Measurements from ENCODE around the gene WWOX. TPM values are rescaled to one million over a fixed set of nuclear protein-coding genes. Genes with fewer than 3 reads are reported as not detected.
"Not testable (repeated sequence)": the region's sequence is repeated elsewhere in the genome, so short reads cannot be mapped to it uniquely, and the experiment has no call there.

Gene WWOX
- total RNA-seq, 1 donor from 2014 or later, result 17.8 TPM

DNA sequence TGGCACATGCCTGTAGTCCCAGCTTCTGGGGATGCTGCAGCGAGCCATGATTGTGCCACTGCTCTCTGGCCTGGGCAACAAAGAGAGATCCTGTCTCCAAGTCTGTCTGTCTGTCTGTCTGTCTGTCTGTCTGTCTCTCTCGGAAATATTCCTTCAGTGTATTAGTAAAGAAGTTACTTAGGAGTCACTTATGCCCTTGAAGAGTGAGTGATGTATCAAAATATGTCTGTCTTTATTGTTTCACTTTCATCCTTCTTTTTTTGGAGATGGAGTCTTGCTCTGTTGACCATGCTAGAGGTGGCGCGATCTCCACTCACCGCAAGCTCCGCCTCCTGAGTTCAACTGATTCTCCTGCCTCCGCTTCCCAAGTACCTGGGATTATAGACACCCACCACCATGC, 410.5 kb downstream of the WWOX start:
- no peak overlapping the region for H3K4me3 Mint-ChIP-seq
- H3K27ac Mint-ChIP-seq, result no peak overlapping the region

DNA sequence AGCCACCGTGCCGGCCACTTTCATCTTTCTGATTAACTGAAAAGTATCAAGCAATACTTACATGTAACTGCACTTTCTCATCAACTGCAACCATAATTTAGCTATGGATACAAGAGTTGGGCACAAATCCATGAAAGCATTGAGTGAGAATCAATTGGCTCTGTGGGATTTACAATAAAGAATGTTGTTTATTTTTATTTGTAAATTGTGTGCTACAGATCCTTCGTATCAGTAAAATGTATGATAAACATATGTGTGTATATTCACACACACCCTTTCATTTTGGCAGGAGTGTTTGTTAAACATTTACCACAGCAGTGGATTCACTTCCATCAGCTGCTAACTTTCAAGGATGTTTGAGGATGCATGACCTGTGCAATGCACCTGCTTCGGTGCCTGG, 411.0 kb downstream of the WWOX start:
- Mint-ChIP-seq H3K36me3 (ENCODE audit: low read depth) (no peaks in the 10 kb centered on the region), H3K4me3 (no peak overlapping the region), H3K9me3 (no peaks in the 10 kb centered on the region), H3K27ac (no peak overlapping the region), H3K4me1 (ENCODE audit: low read depth) (no peaks in the 10 kb centered on the region), H3K27me3 (ENCODE audit: insufficient read depth) (no peaks in the 10 kb centered on the region)
- intact Hi-C loops (cut with micrococcal nuclease), result no loop called here
- no peak for DNase-seq (ENCODE audit: low spot score)

More for the DNA sequence above, 410.5 kb downstream of the WWOX start:
- DNase-seq (ENCODE audit: low spot score), result no peak
- no peaks in the 10 kb centered on the region for H3K27me3 Mint-ChIP-seq (ENCODE audit: insufficient read depth)
- no peaks in the 10 kb centered on the region for H3K36me3 Mint-ChIP-seq (ENCODE audit: low read depth)
- H3K9me3 Mint-ChIP-seq, result no peaks in the 10 kb centered on the region
- H3K4me1 Mint-ChIP-seq (ENCODE audit: low read depth), result no peaks in the 10 kb centered on the region
- intact Hi-C loops (cut with micrococcal nuclease), result no loop called here

DNA sequence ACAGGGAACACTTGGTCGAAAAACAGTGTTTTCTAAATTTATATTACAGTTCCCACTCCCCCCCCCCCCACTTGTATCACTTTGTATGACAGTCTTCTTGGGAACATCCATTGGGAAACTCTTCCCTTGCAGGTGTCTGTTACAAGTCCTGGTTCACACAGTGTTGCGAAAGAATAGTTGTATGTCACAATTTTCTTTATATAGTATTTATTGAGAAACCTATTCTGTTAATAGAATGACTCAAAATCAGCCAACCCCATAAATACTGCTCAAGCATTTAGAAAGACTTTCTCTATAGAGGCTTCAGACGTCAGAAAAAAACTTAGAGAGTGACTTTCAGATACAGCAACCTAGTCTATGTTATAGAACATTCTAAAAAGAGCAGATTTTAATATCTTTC, 414.4 kb downstream of the WWOX start:
- Mint-ChIP-seq H3K4me3 (no peak overlapping the region), H3K4me1 (ENCODE audit: low read depth) (no peaks in the 10 kb centered on the region), H3K27ac (no peak overlapping the region), H3K36me3 (ENCODE audit: low read depth) (no peaks in the 10 kb centered on the region), H3K27me3 (ENCODE audit: insufficient read depth) (no peaks in the 10 kb centered on the region), H3K9me3 (no peaks in the 10 kb centered on the region)
- DNase-seq (ENCODE audit: low spot score), result no peak
- intact Hi-C loops (cut with micrococcal nuclease), result no loop called here

DNA sequence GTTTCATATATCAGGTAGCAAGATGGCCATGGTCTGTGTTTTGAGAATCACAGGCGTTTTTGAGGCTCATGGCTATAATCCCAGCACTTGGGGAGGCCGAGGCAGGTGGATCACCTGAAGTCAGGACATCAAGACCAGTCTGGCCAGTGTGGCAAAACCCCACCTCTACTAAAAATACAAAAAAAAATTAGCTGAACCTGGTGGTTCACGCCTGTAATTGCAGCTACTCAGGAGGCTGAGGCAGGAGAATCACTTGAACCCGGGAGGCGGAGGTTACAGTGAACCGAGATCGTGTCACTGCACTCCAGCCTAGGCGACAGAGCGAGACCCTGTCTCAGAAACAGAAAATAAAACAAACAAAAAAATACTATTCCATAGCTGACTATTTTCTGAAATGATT, 415.4 kb downstream of the WWOX start:
- H3K27ac Mint-ChIP-seq; DNase-seq (ENCODE audit: low spot score); H3K36me3 Mint-ChIP-seq (ENCODE audit: low read depth); H3K4me1 Mint-ChIP-seq (ENCODE audit: low read depth); intact Hi-C loops (cut with micrococcal nuclease); H3K9me3 Mint-ChIP-seq; H3K4me3 Mint-ChIP-seq; H3K27me3 Mint-ChIP-seq (ENCODE audit: insufficient read depth): not testable (repeated sequence)

DNA sequence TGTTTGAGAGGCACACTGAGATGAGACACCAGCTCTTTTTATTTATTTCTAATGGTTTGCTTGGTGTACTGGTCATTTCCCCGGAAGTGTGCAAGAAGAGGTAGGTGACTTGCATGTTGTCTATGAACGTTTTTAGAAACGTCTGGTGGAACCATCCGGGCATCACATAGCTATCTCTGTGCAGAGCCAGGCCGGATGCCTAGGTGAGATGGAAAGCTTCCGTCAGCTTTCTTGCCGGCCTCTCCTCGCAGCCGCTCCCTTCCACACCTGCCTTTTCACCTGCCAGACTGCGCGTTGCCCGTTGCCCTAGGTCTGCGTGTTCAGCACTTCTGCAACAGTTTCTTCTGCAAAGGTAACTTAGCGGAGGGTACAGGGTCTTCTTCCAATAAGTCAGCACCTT, 416.0 kb downstream of the WWOX start:
- H3K27me3 Mint-ChIP-seq (ENCODE audit: insufficient read depth), result no peaks in the 10 kb centered on the region
- H3K9me3 Mint-ChIP-seq, result no peaks in the 10 kb centered on the region
- no peak overlapping the region for H3K27ac Mint-ChIP-seq
- DNase-seq (ENCODE audit: low spot score), result no peak
- intact Hi-C loops (cut with micrococcal nuclease), result no loop called here
- H3K4me3 Mint-ChIP-seq, result no peak overlapping the region
- H3K36me3 Mint-ChIP-seq (ENCODE audit: low read depth), result no peaks in the 10 kb centered on the region
- H3K4me1 Mint-ChIP-seq (ENCODE audit: low read depth), result no peaks in the 10 kb centered on the region

DNA sequence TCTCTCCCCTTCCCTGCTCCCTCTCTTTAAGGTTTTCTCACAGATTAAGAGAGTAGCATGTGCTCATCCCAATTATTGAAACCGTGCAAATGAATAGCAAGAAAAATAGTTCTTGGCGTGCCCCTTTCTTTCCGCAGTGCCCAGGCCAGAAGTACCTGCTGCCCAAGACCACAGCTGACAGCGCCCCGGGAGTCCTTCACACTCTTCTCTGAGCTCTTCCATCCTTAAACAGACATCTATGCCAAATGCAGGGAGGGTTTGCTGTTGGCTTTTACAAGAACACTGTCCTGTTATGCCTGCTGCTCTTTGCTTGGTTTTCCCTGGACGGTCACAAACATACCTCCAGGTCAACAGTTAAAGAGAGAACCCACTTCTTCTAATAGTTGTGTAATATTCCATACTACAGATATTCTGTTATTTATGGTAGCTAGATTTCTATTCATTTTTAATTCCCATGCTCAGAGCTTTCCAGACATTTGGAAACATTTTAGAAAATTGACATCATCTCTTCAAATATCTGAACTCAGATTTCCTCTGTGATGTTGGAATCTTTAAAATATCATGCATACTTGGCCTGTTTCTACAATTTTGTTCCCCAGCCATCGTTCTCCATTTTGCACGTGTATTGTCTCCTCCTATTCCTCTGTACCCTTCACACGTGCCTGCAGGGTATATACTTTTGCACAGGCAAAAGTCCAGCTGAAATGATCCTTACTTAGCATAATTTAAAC, 416.7 kb downstream of the WWOX start:
- DNase-seq (ENCODE audit: low spot score), result no peak
- Mint-ChIP-seq H3K27me3 (ENCODE audit: insufficient read depth) (no peaks in the 10 kb centered on the region), H3K9me3 (no peaks in the 10 kb centered on the region), H3K4me3 (no peak overlapping the region), H3K27ac (no peak overlapping the region), H3K4me1 (ENCODE audit: low read depth) (no peaks in the 10 kb centered on the region), H3K36me3 (ENCODE audit: low read depth) (no peaks in the 10 kb centered on the region)
- intact Hi-C loops (cut with micrococcal nuclease), result no loop called here

DNA sequence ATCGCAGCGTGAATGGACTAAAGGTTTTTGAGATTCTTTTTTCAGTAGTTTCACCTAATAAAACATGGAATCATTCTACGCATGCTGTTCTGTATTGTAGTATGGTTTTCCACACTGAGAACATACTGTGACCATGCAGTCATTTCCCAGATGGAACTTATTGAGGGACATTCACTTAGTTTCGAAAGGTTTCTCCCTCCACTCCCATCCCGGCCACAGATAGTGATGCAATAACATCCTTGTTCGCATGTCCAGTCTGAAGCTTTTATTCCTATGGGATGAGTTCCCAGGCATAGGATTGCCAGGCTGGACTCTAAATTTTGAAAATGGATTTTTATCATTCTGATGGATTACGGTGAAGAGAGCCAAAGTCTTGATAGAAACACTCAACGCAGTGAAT, 420.4 kb downstream of the WWOX start:
- Mint-ChIP-seq H3K9me3 (no peaks in the 10 kb centered on the region), H3K4me3 (no peak overlapping the region), H3K27me3 (ENCODE audit: insufficient read depth) (no peaks in the 10 kb centered on the region), H3K27ac (no peak overlapping the region), H3K36me3 (ENCODE audit: low read depth) (no peaks in the 10 kb centered on the region), H3K4me1 (ENCODE audit: low read depth) (no peaks in the 10 kb centered on the region)
- intact Hi-C loops (cut with micrococcal nuclease), result no loop called here
- DNase-seq (ENCODE audit: low spot score), result no peak

DNA sequence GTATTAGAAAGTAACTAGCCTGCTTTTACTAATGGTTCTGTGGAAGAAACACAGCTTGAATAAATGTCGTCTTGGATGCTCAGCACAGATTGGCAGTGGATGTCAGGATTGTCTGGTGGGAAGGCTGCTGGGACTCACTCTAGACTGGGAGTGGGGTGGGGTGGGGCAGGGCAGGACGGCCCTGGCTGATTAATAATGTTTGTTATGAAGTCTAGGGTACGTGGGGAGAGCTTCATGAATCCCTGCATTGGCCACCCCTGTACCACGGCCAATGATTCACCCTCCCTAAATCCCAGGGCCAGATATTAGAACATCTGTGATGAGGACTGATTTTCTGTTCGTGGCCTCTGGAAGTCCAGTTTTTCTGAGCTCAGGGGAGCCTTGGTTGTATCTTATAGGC, 421.0 kb downstream of the WWOX start:
- H3K36me3 Mint-ChIP-seq (ENCODE audit: low read depth), result no peaks in the 10 kb centered on the region
- no peak for DNase-seq (ENCODE audit: low spot score)
- intact Hi-C loops (cut with micrococcal nuclease), result no loop called here
- no peak overlapping the region for H3K27ac Mint-ChIP-seq
- H3K9me3 Mint-ChIP-seq, result no peaks in the 10 kb centered on the region
- no peak overlapping the region for H3K4me3 Mint-ChIP-seq
- no peaks in the 10 kb centered on the region for H3K4me1 Mint-ChIP-seq (ENCODE audit: low read depth)
- H3K27me3 Mint-ChIP-seq (ENCODE audit: insufficient read depth), result no peaks in the 10 kb centered on the region

DNA sequence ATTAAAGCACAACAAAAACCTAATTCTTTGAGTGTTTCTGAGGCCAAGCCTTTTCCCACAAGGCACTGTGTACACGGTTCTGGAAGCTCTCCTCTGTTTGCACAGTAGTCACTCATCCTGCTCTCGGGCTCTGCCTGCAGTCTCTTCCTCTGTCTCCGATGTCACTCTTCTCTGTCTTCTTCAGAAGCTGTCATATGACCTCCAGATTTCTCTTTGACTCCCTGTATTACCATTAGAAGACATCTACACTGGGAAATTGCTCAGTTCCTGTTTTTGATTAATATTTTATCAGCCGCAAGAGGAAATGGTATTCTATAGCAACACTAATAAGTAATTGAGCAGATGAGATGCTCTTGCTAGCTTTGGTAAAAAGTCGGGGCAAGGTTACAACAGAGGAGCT, 422.9 kb downstream of the WWOX start:
- no peak for DNase-seq (ENCODE audit: low spot score)
- H3K4me1 Mint-ChIP-seq (ENCODE audit: low read depth), result no peaks in the 10 kb centered on the region
- intact Hi-C loops (cut with micrococcal nuclease), result no loop called here
- H3K27ac Mint-ChIP-seq, result no peak overlapping the region
- H3K27me3 Mint-ChIP-seq (ENCODE audit: insufficient read depth), result no peaks in the 10 kb centered on the region
- no peaks in the 10 kb centered on the region for H3K36me3 Mint-ChIP-seq (ENCODE audit: low read depth)
- no peak overlapping the region for H3K4me3 Mint-ChIP-seq
- no peaks in the 10 kb centered on the region for H3K9me3 Mint-ChIP-seq

DNA sequence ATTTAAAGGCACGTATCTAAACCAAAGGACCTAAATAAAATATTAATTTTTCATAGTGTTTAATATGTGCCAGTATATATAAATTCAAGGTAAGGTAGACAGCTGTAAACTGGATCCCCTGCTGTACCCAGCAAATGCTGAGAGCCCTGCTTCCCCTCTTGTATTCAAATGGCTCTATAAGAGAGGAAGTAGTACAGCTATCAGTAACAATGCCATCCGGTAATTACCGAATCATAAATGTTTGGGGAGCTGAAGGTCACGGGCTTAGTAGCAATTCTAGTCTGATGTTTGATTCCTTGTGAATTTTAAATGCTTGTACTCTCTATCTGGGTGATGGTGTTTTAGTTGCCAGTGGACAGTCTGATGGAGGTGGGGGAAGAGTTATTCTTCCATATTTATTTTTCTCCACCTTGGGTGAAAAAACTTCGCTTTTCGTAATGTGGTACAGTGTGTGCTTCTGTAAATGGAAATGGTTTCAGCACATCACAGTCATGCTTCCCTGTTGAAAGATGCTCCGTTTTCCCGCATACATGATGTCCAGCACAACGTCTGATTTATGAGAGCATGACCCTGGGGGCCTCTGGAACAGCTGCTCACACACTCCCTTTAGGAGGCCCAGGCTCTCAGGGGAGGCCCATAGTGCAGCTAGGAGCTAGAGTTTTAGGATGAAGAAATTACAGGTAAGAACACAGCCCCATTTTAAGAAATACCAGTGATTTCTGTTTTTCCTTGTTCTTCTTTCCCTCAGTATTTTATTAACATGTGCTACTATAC, 423.9 kb downstream of the WWOX start:
- H3K27ac Mint-ChIP-seq, result no peak overlapping the region
- no peak overlapping the region for H3K4me3 Mint-ChIP-seq
- no peak for DNase-seq (ENCODE audit: low spot score)
- H3K9me3 Mint-ChIP-seq, result no peaks in the 10 kb centered on the region
- H3K36me3 Mint-ChIP-seq (ENCODE audit: low read depth), result no peaks in the 10 kb centered on the region
- no peaks in the 10 kb centered on the region for H3K4me1 Mint-ChIP-seq (ENCODE audit: low read depth)
- no peaks in the 10 kb centered on the region for H3K27me3 Mint-ChIP-seq (ENCODE audit: insufficient read depth)
- intact Hi-C loops (cut with micrococcal nuclease), result no loop called here

DNA sequence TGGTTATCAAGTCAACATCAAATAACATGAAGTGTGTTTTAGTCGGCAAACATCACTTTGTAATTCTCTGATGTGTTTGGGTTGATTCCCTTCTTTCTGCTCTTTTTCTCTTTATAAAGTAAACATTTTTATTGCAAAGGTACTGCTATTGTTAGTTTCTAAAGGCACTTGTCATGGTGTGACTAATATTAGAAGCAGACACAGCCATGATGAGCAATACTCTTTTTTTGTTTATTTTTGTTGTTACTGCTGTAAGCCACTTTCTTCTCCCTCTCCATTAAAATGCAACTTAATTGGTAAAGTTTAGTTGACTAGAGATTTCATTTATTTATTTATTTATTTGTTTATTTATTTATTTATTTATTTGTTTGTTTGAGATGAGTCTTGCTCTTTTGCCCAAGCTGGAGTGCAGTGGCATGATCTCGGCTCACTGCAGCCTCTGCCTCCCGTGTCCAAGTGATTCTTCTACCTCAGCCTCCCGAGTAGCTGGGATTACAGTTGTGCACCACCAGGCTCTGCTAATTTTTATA, 424.7 kb downstream of the WWOX start:
- intact Hi-C loops (cut with micrococcal nuclease), result no loop called here

DNA sequence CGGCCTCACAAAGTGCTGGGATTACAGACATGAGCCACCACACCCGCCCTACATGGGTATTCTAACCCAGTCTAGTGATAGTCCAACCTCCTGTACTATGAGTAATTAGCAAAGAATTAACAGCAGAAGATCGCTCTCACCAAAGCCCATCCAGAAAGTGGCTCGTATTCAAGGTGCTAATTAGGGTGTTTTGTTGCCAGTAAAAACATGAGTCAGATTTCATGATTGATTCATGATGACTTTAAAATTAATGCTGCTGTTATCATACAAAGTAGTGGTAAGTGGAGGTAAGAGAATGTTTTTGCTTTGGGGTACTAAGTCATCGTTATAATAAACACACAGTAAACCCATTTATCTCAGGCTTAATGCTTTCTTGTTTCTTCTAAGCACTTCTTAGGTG, 428.8 kb downstream of the WWOX start:
- Mint-ChIP-seq H3K27me3 (ENCODE audit: insufficient read depth) (no peaks in the 10 kb centered on the region), H3K27ac (no peak overlapping the region), H3K4me3 (no peak overlapping the region), H3K36me3 (ENCODE audit: low read depth) (no peaks in the 10 kb centered on the region), H3K4me1 (ENCODE audit: low read depth) (no peaks in the 10 kb centered on the region), H3K9me3 (no peaks in the 10 kb centered on the region)
- intact Hi-C loops (cut with micrococcal nuclease), result no loop called here
- no peak for DNase-seq (ENCODE audit: low spot score)

More for the DNA sequence above, 424.7 kb downstream of the WWOX start:
- Mint-ChIP-seq H3K27me3 (ENCODE audit: insufficient read depth) (no peaks in the 10 kb centered on the region), H3K36me3 (ENCODE audit: low read depth) (no peaks in the 10 kb centered on the region), H3K9me3 (no peaks in the 10 kb centered on the region), H3K4me3 (no peak overlapping the region), H3K4me1 (ENCODE audit: low read depth) (no peaks in the 10 kb centered on the region), H3K27ac (no peak overlapping the region)
- DNase-seq (ENCODE audit: low spot score), result no peak

DNA sequence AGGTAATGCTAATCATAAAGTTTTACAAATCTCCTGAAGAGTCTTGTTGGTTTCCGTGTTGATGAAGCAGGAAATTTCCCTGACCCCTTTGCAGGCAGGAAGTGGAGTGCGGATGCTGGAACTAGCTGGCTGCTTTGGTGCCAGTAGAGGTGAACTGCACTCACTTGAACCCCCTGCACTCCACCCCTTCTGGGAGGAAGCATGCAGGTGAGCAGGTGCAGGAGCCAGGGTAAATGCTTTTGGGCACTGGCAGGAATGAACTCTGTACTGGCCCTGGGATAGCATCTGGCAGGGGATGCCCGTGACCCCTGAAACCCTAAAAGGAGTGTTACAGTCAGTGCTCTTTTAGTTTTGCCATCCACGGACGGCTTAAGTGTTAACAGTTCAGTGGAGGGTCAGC, 430.4 kb downstream of the WWOX start:
- intact Hi-C loops (cut with micrococcal nuclease), result no loop called here
- no peak for DNase-seq (ENCODE audit: low spot score)
- Mint-ChIP-seq H3K4me3 (no peak overlapping the region), H3K4me1 (ENCODE audit: low read depth) (no peaks in the 10 kb centered on the region), H3K36me3 (ENCODE audit: low read depth) (no peaks in the 10 kb centered on the region), H3K9me3 (no peaks in the 10 kb centered on the region), H3K27me3 (ENCODE audit: insufficient read depth) (no peaks in the 10 kb centered on the region), H3K27ac (no peak overlapping the region)

All from activated T-helper 1 cell treated with anti-CD3 and anti-CD28 coated beads, Interleukin-12 subunit alpha, Interleukin-12 subunit beta, Interleukin-2, Interleukin-4 antibody, amounts not matched to agents 30 ng/mL and 10 ng/mL and 1 ng/mL, durations not matched to agents 14 hours and 24 hours and 36 hours (primary cell).